GDM1 (cell line): ENCODE data around the gene GNA12.

ENCODE experiments used
- DNase-seq: peaks from one replicate; lab custom pipeline; 2025; lab: John Stamatoyannopoulos, UW

Gene GNA12

GRCh38 chr7:2777898-2778535 is 66.1 kb downstream of the GNA12 start:
- no peak for DNase-seq

- no peak for DNase-seq
Measured at GRCh38 chr7:2776401-2776800, 67.7 kb downstream of the GNA12 start.

- DNase-seq = no peak
Measured at GRCh38 chr7:2775785-2776184, 68.3 kb downstream of the GNA12 start.

- no peak for DNase-seq
Measured at GRCh38 chr7:2775376-2775775, 68.7 kb downstream of the GNA12 start.

GRCh38 chr7:2774935-2775334 is 69.2 kb downstream of the GNA12 start:
- DNase-seq = no peak

GRCh38 chr7:2774280-2774679 is 69.8 kb downstream of the GNA12 start:
- DNase-seq = no peak

GRCh38 chr7:2773608-2774007 is 70.5 kb downstream of the GNA12 start:
- DNase-seq = no peak

- DNase-seq = peak; percentile 47
Measured at GRCh38 chr7:2771274-2771731, 72.8 kb downstream of the GNA12 start.

- no peak for DNase-seq
Measured at GRCh38 chr7:2764621-2765020, 79.5 kb downstream of the GNA12 start.

GRCh38 chr7:2763597-2763996 is 80.5 kb downstream of the GNA12 start:
- no peak for DNase-seq

- DNase-seq = no peak
Measured at GRCh38 chr7:2761801-2762497, 82.2 kb downstream of the GNA12 start.

GRCh38 chr7:2761131-2761624 is 82.9 kb downstream of the GNA12 start:
- no peak for DNase-seq

- DNase-seq = peak; percentile 35
Measured at GRCh38 chr7:2760098-2760889, 83.8 kb downstream of the GNA12 start.

- no peak for DNase-seq
Measured at GRCh38 chr7:2759736-2760097, 84.4 kb downstream of the GNA12 start.

- DNase-seq = no peak
Measured at GRCh38 chr7:2758673-2759616, 85.2 kb downstream of the GNA12 start.

- peak; percentile 61 for DNase-seq
Measured at GRCh38 chr7:2757904-2758672, 86.0 kb downstream of the GNA12 start.

GRCh38 chr7:2757361-2757903 is 86.7 kb downstream of the GNA12 start:
- DNase-seq = no peak

GRCh38 chr7:2755531-2755930 is 88.6 kb downstream of the GNA12 start:
- DNase-seq = no peak

- no peak for DNase-seq
Measured at GRCh38 chr7:2754912-2755311, 89.2 kb downstream of the GNA12 start.

- no peak for DNase-seq
Measured at GRCh38 chr7:2754086-2754485, 90.0 kb downstream of the GNA12 start.

- no peak for DNase-seq
Measured at GRCh38 chr7:2753148-2753547, 91.0 kb downstream of the GNA12 start.
